HAP-1 (cell line): ENCODE data around the gene F2RL3.
"Not testable (repeated sequence)": the region's sequence is repeated elsewhere in the genome, so short reads cannot be mapped to it uniquely, and the experiment has no call there.

Experiments
- DNase-seq, 2 experiments: peaks; one replicate each; pipeline ENCODE4 v3.0.0-alpha.2; 2016 to 2020; ENCODE audit warnings: low spot score in 2 of 2
- H3K27me3 ChIP-seq: fragments of 250-450 bp; sonication (Bioruptor Pico); 2 replicates; pipeline ENCODE4 v1.5.1; 2020; ENCODE audit warnings: low read depth, mild to moderate bottlenecking, moderate library complexity
- H3K36me3 ChIP-seq: fragments of 250-450 bp; sonication (Bioruptor Pico); replicated peaks from 2 replicates; pipeline ENCODE4 v1.5.1; 2020; ENCODE audit warnings: mild to moderate bottlenecking
- H3K4me1 ChIP-seq: fragments of 250-450 bp; sonication (Bioruptor Pico); 2 replicates; pipeline ENCODE4 v1.5.1; 2020; ENCODE audit warnings: mild to moderate bottlenecking
- H3K4me3 ChIP-seq: fragments of 250-450 bp; sonication (Bioruptor Pico); 2 replicates; pipeline ENCODE4 v1.5.1; 2020; ENCODE audit warnings: mild to moderate bottlenecking, moderate library complexity
- H3K9me3 ChIP-seq: fragments of 250-450 bp; sonication (Bioruptor Pico); 2 replicates; pipeline ENCODE4 v1.5.1; 2020; ENCODE audit warnings: mild to moderate bottlenecking, moderate library complexity
- in situ Hi-C: fragments of 300-500 bp; cut with MboI; formaldehyde crosslinking; loops from 3 replicates; pipeline ENCODE4 v1.14.3; 2020; ENCODE audit warnings: low sequenced_read_pairs, inconsistent platforms, mixed read lengths

Gene F2RL3

GRCh38 chr19:16867211-16867610 is 21.6 kb upstream of the F2RL3 start:
- in situ Hi-C loops = no loop called here
- no peaks in the 10 kb centered on the region for H3K27me3 ChIP-seq
- no peaks in the 10 kb centered on the region for H3K4me1 ChIP-seq
- peaks cover 64% of the 10 kb centered on the region for H3K36me3 ChIP-seq
- no peak for DNase-seq
- H3K4me3 ChIP-seq = no peak overlapping the region
- no peaks in the 10 kb centered on the region for H3K9me3 ChIP-seq

DNA sequence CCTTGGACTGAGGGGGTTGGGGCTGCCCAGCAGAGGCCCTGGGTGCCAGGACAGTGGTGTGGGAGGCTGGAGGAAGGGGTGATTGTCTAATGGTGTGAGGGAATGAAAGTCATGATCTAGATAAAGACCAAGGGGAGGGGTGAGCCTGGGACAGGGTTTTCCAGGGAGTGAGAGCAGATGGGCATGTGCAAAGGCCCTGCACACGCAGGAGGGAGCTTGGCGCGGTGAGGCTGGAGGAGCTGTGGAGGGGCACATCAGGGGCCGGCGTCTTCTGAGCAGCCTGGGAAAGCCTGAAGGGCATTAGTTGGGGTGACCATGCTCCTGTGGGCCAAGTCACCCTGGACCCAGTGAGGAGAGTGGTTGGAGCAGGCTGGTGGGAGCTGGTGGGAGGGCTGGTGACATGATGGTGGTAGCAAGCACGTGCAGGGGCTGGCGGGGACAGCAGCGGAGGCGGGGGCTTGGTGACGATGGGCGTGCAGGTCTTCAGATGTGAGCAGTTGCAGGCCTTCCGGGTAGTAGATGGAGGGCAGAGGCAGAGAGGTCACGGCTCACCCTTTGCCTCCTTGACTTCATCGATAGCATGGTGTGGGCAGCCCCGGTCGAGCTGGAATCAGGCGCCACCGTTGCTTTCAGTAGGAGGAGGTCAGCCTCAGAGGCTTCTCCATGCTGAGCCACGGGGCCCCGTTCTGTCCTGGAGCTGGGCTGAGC is 20.2 kb upstream of the F2RL3 start:
- no peak overlapping the region for H3K4me3 ChIP-seq
- H3K36me3 ChIP-seq = peaks cover 62% of the 10 kb centered on the region
- DNase-seq = no peak
- H3K4me1 ChIP-seq = no peaks in the 10 kb centered on the region
- in situ Hi-C loops = no loop called here
- no peaks in the 10 kb centered on the region for H3K27me3 ChIP-seq
- no peaks in the 10 kb centered on the region for H3K9me3 ChIP-seq

DNA sequence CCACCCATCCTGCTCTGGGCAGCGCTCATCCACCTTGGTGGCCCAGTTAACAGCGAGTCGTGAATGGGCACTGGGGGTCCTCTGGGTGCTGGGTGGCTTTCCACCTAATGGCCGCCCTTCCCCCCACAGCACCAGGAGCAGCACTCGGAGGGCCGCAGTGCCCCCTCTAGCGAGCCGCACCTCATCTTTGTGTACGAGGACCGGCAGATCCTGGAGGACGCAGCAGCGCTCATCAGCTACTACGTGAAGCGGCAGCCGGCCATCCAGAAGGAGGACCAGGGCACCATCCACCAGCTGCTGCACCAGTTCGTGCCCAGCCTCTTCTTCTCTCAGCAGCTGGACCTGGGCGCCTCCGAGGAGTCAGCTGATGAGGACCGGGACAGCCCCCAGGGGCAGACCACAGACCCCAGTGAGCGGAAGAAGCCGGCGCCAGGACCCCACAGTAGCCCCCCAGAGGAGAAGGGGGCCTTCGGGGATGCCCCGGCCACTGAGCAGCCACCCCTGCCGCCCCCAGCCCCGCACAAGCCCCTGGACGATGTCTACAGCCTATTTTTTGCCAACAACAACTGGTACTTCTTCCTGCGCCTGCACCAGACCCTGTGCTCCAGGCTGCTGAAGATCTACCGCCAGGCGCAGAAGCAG is 19.3 kb upstream of the F2RL3 start:
- in situ Hi-C loops = no loop called here
- Histone ChIP-seq H3K4me3 (no peak overlapping the region), H3K9me3 (no peaks in the 10 kb centered on the region), H3K27me3 (no peaks in the 10 kb centered on the region), H3K36me3 (peaks cover 53% of the 10 kb centered on the region), H3K4me1 (no peaks in the 10 kb centered on the region)
- no peak for DNase-seq

DNA sequence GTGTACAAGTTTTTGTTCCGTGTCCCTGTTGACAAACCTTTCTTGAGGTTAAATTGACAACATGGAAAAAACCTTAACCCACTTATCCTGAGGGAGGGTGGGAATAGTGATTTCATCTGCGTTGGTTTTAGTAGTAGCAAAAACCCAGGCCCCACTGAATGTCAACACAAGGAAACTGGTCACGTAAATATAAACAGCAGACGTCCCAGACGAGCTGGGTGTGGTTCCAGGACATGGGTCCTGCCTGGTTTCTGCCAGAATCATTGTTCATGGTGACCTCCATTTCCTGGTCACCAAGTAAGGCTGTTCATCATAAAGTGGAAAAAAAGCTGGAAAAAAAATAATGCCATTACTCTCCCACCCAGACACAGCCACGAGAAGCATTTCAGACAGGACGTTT is 16.9 kb upstream of the F2RL3 start:
- H3K9me3 ChIP-seq = no peaks in the 10 kb centered on the region
- in situ Hi-C loops = no loop called here
- H3K36me3 ChIP-seq = peaks cover 38% of the 10 kb centered on the region
- no peaks in the 10 kb centered on the region for H3K27me3 ChIP-seq
- DNase-seq = no peak
- H3K4me1 ChIP-seq = no peaks in the 10 kb centered on the region
- H3K4me3 ChIP-seq = no peak overlapping the region

DNA sequence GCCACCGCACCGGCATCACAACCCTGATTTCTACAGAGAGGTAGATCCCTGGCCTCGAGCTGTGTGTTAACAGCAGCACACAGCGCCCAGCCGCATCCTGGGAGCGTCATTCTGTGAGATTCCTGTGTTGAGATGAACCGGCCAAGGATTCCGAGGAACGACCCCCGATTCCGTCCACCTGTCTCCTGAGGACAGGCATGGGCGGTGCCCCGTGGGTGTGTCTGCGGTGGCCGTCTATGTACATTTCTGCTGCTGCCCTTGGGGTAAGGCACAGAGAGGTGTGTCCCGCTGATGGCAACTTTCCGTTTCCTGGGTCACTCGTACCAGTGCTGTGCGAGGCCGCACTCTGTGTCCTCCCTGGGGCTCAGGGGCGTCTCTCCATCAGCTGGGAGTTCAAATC is 16.1 kb upstream of the F2RL3 start:
- DNase-seq = no peak
- H3K36me3 ChIP-seq = peaks cover 34% of the 10 kb centered on the region
- no peaks in the 10 kb centered on the region for H3K9me3 ChIP-seq
- H3K27me3 ChIP-seq = no peaks in the 10 kb centered on the region
- in situ Hi-C loops = no loop called here
- no peak overlapping the region for H3K4me3 ChIP-seq
- H3K4me1 ChIP-seq = no peaks in the 10 kb centered on the region

- no peaks in the 10 kb centered on the region for H3K4me1 ChIP-seq
- no peak for DNase-seq
- H3K27me3 ChIP-seq = no peaks in the 10 kb centered on the region
- H3K4me3 ChIP-seq = no peak overlapping the region
- no peaks in the 10 kb centered on the region for H3K9me3 ChIP-seq
- H3K36me3 ChIP-seq = peaks cover 42% of the 10 kb centered on the region
- in situ Hi-C loops = no loop called here
Measured at GRCh38 chr19:16873594-16873993, 15.2 kb upstream of the F2RL3 start.

DNA sequence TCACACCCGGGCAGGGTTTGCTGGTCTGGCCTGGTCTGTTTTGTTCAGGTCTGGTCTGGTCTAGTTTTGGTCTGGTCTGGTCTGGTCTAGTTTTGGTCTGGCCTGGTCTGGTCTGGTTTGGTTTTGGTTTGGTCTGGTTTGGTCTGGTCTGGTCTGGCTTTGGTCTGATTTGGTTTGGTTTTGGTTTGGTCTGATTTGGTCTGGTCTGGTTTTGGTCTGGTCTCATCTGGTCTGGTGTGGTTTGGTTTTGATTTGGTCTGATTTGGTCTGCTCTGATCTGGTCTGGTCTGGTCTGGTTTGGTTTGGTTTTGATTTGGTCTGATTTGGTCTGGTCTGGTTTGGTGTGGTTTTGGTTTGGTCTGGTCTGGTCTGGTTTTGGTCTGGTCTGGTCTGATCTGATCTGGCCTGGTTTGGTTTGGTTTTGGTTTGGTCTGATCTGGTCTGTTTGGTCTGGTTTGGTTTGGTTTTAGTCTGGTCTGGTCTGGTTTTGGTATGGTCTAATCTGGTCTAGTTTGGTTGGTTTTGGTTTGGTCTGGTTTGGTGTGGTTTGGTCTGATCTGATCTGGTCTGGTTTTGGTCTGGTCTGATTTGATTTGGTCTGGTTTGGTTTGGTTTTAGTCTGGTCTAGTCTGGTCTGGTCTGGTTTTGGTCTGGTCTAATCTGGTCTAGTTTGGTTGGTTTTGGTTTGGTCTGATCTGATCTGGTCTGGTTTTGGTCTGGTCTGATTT is 14.4 kb upstream of the F2RL3 start:
- Histone ChIP-seq H3K36me3 (peaks cover 45% of the 10 kb centered on the region), H3K27me3 (no peaks in the 10 kb centered on the region), H3K4me3 (no peak overlapping the region), H3K9me3 (no peaks in the 10 kb centered on the region), H3K4me1 (no peaks in the 10 kb centered on the region)
- in situ Hi-C loops = no loop called here
- no peak for DNase-seq

- in situ Hi-C loops, H3K27me3 ChIP-seq, H3K4me3 ChIP-seq, H3K4me1 ChIP-seq, H3K9me3 ChIP-seq, DNase-seq: not testable (repeated sequence)
- H3K36me3 ChIP-seq = peaks cover 48% of the 10 kb centered on the region
Measured at GRCh38 chr19:16874978-16875299, 13.9 kb upstream of the F2RL3 start.

DNA sequence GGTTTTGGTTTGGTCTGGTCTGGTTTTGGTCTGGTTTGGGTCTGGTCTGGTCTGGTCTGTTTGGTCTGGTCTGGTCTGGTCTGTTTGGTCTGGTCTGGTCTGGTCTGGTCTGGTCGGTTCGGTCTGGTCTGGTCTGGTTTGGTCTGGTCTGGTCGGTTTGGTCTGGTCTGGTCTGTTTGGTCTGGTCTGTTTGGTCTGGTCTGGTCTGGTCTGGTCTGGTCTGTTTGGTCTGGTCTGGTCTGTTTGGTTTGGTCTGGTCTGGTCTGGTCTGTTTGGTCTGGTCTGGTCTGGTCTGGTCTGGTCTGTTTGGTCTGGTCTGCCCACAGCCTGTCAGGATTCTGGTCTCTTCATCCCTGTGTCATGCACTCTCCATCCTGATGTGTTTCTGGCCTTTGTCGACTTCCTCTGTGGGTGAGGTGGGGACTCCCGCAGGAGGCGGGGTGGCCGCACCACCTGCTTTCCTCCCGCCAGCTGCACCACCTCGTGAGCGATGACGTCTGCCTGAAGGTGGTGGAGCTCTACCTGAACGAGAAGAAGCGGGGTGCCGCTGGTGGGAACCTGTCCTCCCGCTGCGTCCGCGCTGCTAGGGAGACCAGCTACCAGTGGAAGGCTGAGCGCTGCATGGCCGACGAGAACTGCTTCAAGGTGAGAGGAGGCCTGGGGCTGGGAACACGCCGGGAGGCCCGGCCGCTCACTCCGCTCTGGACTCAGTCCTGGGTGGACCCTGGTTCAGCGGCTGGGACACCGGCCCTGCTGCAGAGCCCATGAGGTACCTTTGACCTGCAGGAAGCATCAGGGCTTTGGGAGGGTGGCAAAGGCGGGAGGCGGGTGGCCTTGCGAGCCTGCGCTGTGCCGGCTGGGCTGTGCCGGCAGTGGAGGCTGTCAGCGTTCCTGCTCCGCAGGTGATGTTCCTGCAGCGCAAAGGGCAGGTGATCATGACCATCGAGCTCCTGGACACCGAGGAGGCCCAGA is 12.9 kb upstream of the F2RL3 start:
- no peaks in the 10 kb centered on the region for H3K27me3 ChIP-seq
- peaks cover 44% of the 10 kb centered on the region for H3K36me3 ChIP-seq
- DNase-seq = no peak
- in situ Hi-C loops = no loop called here
- H3K4me1 ChIP-seq = no peaks in the 10 kb centered on the region
- no peaks in the 10 kb centered on the region for H3K9me3 ChIP-seq
- H3K4me3 ChIP-seq = no peak overlapping the region

- DNase-seq = no peak
- Histone ChIP-seq H3K4me1 (no peaks in the 10 kb centered on the region), H3K4me3 (no peak overlapping the region), H3K9me3 (peaks cover under 1% of the 10 kb centered on the region; the same call in 1 of the 2 replicates), H3K27me3 (no peaks in the 10 kb centered on the region), H3K36me3 (peaks cover 34% of the 10 kb centered on the region)
- in situ Hi-C loops = no loop called here
Measured at GRCh38 chr19:16876904-16877361, 11.9 kb upstream of the F2RL3 start.

- Histone ChIP-seq H3K4me3 (no peak overlapping the region), H3K4me1 (no peaks in the 10 kb centered on the region), H3K27me3 (no peaks in the 10 kb centered on the region), H3K36me3 (peaks cover 30% of the 10 kb centered on the region), H3K9me3 (peaks cover 3% of the 10 kb centered on the region)
- in situ Hi-C loops = no loop called here
- no peak for DNase-seq
Measured at GRCh38 chr19:16877581-16877980, 11.2 kb upstream of the F2RL3 start.

GRCh38 chr19:16878181-16878965 is 10.4 kb upstream of the F2RL3 start:
- Histone ChIP-seq H3K4me3 (no peak overlapping the region), H3K36me3 (peaks cover 24% of the 10 kb centered on the region), H3K27me3 (no peaks in the 10 kb centered on the region), H3K4me1 (no peaks in the 10 kb centered on the region), H3K9me3 (peaks cover 5% of the 10 kb centered on the region)
- no peak for DNase-seq
- in situ Hi-C loops = no loop called here
